Parathyroid adenoma (tissue), 2 donors: ENCODE measurements around the gene SUMF1.

Experiments used
- H2AFZ ChIP-seq: fragments of 300-600 bp; sonication (generic); one replicate; pipeline ENCODE4 v1.7.0; 2017; ENCODE audit warnings: antibody characterized with exemption, mild to moderate bottlenecking
- H3K27ac ChIP-seq: fragments of 300-600 bp; sonication (generic); one replicate; pipeline ENCODE4 v1.7.0; 2017
- H3K27me3 ChIP-seq: fragments of 300-600 bp; sonication (generic); one replicate; pipeline ENCODE4 v1.7.0; 2017; ENCODE audit warnings: low read length; ENCODE audit not compliant: control insufficient read depth, insufficient read depth
- H3K36me3 ChIP-seq: fragments of 300-600 bp; sonication (generic); one replicate; pipeline ENCODE4 v1.7.0; 2017; ENCODE audit warnings: low read length; ENCODE audit not compliant: control insufficient read depth, insufficient read depth
- H3K4me1 ChIP-seq: fragments of 300-600 bp; sonication (generic); one replicate; pipeline ENCODE4 v1.7.0; 2017; ENCODE audit warnings: control low read depth
- H3K4me2 ChIP-seq: fragments of 300-600 bp; sonication (generic); one replicate; pipeline ENCODE4 v1.7.0; 2017; ENCODE audit warnings: low read length
- H3K4me3 ChIP-seq: fragments of 300-600 bp; sonication (generic); one replicate; pipeline ENCODE4 v1.7.0; 2017; ENCODE audit warnings: low read depth, low read length
- H3K79me2 ChIP-seq: fragments of 300-600 bp; sonication (generic); one replicate; pipeline ENCODE4 v1.7.0; 2017; ENCODE audit warnings: control low read depth
- H3K9ac ChIP-seq: fragments of 300-600 bp; sonication (generic); one replicate; pipeline ENCODE4 v1.7.0; 2017; ENCODE audit warnings: mild to moderate bottlenecking
- H3K9me3 ChIP-seq: fragments of 300-600 bp; sonication (generic); one replicate; pipeline ENCODE4 v1.7.0; 2017; ENCODE audit warnings: low read length; ENCODE audit not compliant: control insufficient read depth
- CTCF ChIP-seq: fragments of 300-600 bp; sonication (generic); IDR thresholded peaks from one replicate; pipeline ENCODE4 v1.7.0; 2017; ENCODE audit warnings: antibody characterized with exemption, mild to moderate bottlenecking
- donor health status: primary hyperparathyroidism.

The SUMF1 gene

GRCh38 chr3:4498446-4498845, 31.4 kb upstream of the SUMF1 start:
- Histone ChIP-seq H3K4me1 (peaks cover 27% of the 10 kb centered on the region), H3K36me3 (no peaks in the 10 kb centered on the region), H3K79me2 (peaks cover 4% of the 10 kb centered on the region), H3K9me3 (no peaks in the 10 kb centered on the region), H3K27ac (no peak overlapping the region), H3K9ac (no peak overlapping the region), H3K27me3 (no peaks in the 10 kb centered on the region), H3K4me3 (no peak overlapping the region), H2AFZ (no peak overlapping the region), H3K4me2 (no peak overlapping the region)
- TF ChIP-seq CTCF: no peak

- no peak overlapping the region for H3K9ac ChIP-seq
- no peak overlapping the region for H2AFZ ChIP-seq
- peaks cover 21% of the 10 kb centered on the region for H3K4me1 ChIP-seq
These were observed 30.8 kb upstream of the SUMF1 start for GRCh38 chr3:4497843-4498324.

GRCh38 chr3:4497005-4497692, 30.1 kb upstream of the SUMF1 start:
- Histone ChIP-seq H3K27me3 (no peaks in the 10 kb centered on the region), H3K4me2 (no peak overlapping the region), H3K27ac (no peak overlapping the region), H3K9me3 (no peaks in the 10 kb centered on the region), H2AFZ (no peak overlapping the region), H3K9ac (no peak overlapping the region), H3K79me2 (peaks cover 5% of the 10 kb centered on the region), H3K4me1 (peaks cover 15% of the 10 kb centered on the region), H3K36me3 (no peaks in the 10 kb centered on the region), H3K4me3 (no peak overlapping the region)
- no peak for TF ChIP-seq CTCF

More at GRCh38 chr3:4497843-4498324, 30.8 kb upstream of the SUMF1 start:
- H3K4me3 ChIP-seq: no peak overlapping the region
- no peaks in the 10 kb centered on the region for H3K9me3 ChIP-seq
- H3K4me2 ChIP-seq: no peak overlapping the region
- no peak for TF ChIP-seq CTCF
- no peaks in the 10 kb centered on the region for H3K36me3 ChIP-seq
- peaks cover 5% of the 10 kb centered on the region for H3K79me2 ChIP-seq
- H3K27ac ChIP-seq: no peak overlapping the region
- H3K27me3 ChIP-seq: no peaks in the 10 kb centered on the region

- peak overlapping the region; percentile 91 for H3K27ac ChIP-seq
- peaks cover 8% of the 10 kb centered on the region for H3K4me1 ChIP-seq
- peak overlapping the region; percentile 86 for H3K4me2 ChIP-seq
- H3K27me3 ChIP-seq: no peaks in the 10 kb centered on the region
- H3K36me3 ChIP-seq: no peaks in the 10 kb centered on the region
- H3K9me3 ChIP-seq: no peaks in the 10 kb centered on the region
- no peak overlapping the region for H3K9ac ChIP-seq
- H3K4me3 ChIP-seq: peak overlapping the region; percentile 13
- peaks cover 2% of the 10 kb centered on the region for H3K79me2 ChIP-seq
- TF ChIP-seq CTCF: no peak
- no peak overlapping the region for H2AFZ ChIP-seq
These were observed 29.0 kb upstream of the SUMF1 start for GRCh38 chr3:4496087-4496452.
